ENCODE results near the gene CCNI2.
"Not testable (repeated sequence)": the region's sequence is repeated elsewhere in the genome, so short reads cannot be mapped to it uniquely, and the experiment has no call there.

The CCNI2 gene

DNA sequence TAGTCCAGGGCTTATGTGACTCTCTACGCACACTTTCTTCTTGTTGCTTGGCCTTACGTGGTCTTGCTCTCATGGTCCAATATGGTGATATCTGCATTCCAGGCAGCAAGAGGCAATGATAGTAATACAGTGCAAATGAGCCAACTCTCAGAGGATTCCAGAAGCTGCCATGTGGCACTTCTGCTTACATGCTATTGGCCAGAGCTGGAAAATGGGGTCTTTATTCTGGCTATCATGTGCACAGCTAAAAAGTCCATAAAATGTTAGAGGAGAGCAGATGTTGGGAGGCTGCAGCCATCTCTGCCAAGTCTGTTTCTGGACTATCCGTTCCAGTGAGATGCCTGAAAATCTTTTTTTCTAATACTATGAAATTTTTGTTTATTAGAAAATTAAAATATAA lies 32.7 kb downstream of the CCNI2 start:
- no peak for FAIRE-seq
- no peak for DNase-seq (ENCODE audit: low spot score)

DNA sequence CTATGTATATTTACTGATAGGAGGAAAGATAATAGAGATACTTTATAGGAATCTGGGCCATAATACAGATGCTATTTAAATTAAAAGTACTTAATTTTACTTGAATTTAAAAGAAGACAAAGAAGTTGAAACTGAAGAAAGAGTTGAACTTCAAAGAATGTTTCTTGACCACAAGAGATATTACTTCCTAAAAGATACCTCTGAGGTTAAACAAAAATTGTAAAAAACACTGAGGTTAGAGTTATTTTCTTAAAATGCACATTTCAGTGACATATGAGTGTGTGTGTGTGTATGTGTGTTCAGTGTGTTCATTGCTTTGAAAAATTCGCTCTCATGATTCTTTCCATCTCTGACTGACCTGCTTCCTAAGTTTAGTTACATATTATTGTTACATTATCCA lies 33.4 kb downstream of the CCNI2 start:
- FAIRE-seq: no peak
- no peak for DNase-seq (ENCODE audit: low spot score)

DNA sequence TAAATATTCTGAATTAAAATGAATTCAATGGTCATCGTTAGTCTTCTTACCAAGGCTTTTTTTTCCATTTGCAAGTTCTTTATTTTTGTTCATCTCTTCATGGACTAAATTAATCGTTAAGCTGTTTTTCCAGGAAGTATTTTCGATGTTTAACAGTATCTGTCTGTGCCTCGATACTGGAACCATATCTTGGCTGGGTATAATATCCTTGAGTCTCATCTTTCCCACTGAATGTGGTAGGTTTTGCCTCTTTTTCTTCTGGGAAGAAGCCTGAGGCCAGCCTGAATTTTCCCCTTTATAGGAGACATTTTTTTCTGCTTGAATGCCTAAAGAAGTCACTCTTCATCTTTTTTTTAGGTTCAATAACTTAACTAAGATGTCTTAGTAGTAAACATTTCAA lies 33.8 kb downstream of the CCNI2 start:
- FAIRE-seq (no peak), DNase-seq (ENCODE audit: low spot score) (no peak)

DNA sequence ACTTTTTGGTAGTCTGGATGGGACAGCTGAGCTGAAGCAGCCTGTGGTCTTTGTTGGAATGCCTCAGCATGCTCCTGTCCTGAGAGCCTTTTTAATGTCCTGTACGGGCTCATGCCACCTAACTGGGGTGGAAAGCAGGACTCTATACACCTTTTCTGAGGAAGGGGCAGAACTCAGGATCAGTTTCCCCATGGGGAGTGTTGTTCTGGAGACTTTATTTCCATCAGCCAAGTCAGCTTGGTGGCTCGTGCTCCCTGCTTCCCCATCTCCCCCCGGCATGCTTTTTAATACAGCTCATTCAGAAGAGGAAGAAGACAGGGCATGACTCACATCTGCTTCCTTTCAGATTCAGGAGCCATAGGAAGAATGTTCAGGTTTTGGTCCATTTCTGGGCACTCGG lies 34.9 kb downstream of the CCNI2 start:
- FAIRE-seq (no peak), DNase-seq (ENCODE audit: low spot score) (peak; percentile 50)

DNA sequence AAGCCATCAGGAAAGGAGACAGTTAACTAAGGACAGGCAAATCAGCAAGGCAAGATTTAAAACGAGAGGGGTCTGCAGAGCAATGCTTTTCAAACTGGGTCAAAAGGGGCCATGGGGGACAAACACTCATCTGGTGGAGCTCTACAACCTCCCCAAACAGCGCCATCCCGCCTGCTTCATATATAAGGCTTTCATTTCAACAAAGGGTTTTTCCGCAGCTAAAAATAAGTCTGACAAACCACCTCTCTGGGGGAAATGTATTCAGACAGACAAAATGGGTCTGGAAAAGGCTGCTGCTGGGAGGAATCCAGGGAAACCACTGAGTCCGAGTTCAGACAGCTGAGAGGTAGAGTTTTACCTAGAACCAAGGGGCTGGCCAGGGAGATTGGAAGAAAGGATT lies 38.1 kb downstream of the CCNI2 start:
- FAIRE-seq (no peak), DNase-seq (ENCODE audit: low spot score) (no peak)

DNA sequence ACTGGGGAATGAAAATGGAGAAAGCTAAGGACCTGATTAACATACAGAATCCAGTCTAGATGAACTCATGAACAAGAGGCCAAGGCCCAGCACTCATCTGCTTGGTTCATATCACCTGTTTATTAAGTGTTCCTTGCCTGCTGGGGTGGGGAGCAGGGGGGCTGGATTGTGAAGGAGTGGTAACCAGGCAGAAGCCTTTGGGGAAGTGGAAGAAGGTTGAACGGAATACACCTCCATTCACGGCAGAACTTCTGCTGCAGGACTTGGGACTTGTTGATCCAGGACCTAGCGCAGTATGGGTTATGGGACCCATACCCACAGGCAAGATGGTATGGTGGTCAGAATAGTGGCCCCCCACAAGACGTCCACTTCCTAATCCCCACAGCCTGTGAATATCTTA lies 38.6 kb downstream of the CCNI2 start:
- FAIRE-seq: no peak
- DNase-seq (ENCODE audit: low spot score): no peak

DNA sequence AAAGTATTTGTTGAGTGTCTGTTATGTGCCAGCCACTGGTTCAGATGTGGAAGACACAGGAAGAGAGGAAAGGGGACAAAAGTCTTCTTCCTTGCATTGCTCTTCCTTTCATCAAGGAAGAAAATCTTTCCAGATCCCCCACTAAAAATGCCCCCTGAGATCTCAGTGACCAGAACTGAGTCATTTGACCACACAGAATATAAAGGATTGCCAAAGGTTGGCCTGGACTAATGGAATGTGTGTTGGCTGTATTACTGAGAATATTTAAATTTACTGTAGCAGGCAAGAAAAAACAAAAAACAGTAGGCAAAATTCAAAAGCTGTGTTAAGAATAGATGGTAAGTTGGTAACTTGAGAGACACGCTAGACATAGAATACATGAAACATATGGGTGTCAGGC lies 39.9 kb downstream of the CCNI2 start:
- no peak for DNase-seq (ENCODE audit: low spot score)
- FAIRE-seq: no peak

DNA sequence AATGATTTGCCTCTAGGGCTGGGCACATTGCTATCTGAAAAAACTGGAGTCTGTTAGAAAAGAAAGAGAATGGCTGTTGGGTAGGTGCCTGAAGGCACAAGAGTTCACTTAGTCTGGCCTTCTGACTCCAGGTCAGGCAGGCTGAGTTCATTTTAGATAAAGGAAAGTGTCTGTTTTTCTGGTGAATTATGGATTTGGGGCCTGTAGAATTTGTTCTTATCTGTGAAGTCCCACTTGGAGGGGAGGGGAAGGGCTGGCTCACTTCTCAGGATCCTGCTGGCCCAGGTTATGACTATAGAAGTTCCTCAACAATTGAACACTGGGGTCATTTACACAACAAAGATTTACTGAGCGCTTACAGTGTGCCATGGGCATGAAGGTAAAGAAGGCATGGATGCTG lies 41.3 kb downstream of the CCNI2 start:
- DNase-seq (ENCODE audit: low spot score) (no peak), FAIRE-seq (no peak)

DNA sequence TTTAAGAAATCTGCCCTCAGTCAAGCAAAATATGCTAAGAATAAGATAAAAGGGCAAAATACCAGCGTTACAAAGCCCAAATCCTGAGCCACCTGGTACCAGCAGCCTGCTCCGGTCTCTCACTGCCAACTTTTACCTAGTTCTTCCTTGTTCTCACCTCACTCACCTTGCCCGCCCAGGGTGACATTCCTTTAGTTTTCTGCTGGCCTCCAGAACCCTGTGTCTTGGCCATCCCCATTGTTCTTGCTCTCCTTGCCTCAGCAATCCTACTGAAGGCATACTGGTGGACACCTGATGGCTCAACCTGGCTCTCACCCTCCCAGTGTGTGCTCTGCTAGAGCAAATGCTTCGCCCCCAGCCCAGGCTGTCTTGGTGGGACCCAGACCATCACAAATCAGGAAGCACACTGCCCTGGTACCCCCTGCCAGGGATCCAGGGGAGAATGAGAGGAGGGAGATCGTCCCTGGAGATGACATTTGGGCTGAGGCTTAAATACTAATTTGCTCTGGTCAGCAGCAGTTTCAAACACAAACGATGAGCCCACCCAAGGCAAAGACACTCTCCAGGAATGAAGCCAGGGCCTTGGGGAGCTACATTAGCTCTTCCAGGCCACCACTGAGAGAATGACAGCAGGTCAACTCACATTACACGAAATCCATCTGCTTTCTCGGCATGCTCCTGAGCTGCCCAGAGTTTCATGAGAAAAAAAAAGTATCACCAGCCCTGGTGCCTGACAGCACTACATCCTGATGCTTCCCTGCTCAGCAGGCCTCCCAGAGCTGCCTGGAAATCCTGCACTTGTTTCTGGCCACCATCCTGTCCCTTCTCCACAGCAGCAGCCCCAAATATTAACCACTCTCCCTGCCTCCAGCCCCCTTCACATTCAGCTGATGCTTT lies 42.0 kb downstream of the CCNI2 start:
- DNase-seq (ENCODE audit: low spot score) (no peak), FAIRE-seq (no peak)

DNA sequence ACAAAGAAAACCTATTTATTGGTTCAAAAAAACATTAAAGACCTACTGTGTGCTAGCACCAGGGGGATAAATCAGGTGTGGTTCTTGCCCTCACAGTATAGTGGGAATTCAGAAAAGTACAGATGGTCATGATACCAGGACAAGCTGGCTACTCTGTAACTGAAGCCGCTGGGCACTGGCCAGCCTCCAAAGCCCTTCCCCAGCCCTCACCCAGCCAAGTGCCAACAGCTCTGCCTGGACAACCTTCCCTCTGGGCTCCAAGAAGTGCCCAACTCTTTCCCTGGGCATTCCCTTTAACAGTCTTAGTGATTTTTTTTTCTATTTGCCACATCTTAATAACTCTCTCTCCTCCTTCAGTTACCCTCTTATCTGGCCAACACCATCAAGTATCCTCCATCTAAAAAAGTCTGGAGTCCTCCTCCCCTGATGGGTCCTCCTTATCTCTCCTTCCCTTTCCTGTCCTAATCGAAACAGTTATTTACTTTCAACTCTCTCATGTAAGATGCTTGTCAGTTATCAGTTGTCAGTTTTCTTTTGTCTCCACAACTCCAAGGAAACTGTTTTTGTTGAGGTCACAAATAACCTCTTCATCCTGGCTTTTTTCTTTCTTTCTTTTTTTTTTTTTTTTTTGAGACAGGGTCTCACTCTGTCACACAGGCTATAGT lies 43.1 kb downstream of the CCNI2 start:
- FAIRE-seq (no peak), DNase-seq (ENCODE audit: low spot score) (no peak)

DNA sequence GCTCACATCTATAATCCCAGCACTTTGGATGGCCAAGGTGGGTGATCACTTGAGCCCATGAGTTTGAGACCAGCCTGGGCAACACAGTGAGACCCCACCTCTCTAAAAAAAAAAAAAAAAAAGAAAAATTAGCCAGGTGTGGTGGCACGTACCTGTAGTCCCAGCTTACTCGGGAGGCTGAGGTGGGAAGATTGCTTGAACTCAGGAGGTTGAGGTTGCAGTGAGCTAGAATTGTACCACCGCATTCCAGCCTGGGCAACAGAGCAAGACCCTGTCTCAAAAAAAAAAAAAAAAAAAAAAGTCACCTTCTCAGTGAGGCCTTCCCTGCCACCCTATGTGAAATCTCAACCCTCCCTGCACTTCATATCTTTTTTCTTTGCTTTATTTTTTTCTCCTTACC lies 43.8 kb downstream of the CCNI2 start:
- no peak for FAIRE-seq
- DNase-seq (ENCODE audit: low spot score): no peak

DNA sequence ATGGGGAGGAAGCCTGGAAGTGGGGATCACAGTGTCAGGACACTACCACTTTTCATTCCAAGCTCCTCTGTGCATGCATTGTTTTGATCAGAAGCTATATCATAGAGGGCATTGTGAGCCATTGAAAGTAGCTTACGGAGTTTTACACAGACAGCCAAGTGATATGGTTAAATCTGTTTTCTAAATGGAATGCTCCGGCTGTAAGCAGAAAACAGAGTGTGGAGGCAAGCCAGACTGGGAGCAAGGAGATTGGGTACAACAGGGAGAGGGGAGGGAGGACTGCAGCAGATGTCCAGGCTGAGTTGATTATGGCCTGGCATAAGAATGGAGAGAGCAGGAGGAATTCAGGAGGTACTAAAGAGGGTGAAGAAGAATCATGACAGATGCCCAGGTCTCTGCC lies 50.4 kb downstream of the CCNI2 start:
- DNase-seq (ENCODE audit: low spot score): no peak
- FAIRE-seq: no peak

DNA sequence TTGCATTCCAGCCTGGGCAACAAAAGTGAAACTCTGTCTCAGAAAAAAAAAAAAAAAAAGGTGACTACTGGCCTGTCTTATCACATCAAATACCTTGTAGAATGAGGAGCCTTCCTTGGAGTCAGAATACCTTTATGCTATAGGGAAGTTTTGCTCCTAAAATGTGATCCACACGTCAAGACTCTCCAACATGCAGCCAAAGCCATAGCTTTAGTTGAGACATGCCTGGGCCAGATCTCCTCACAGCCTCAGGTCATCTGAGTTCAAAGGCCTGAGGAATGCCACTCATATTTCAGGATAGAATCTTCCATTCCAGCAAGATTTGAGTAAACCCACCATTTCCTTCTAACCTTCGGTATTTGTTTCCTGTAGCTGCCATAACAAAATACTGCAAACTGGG lies 52.2 kb downstream of the CCNI2 start:
- DNase-seq (ENCODE audit: low spot score) (no peak), FAIRE-seq (no peak)

DNA sequence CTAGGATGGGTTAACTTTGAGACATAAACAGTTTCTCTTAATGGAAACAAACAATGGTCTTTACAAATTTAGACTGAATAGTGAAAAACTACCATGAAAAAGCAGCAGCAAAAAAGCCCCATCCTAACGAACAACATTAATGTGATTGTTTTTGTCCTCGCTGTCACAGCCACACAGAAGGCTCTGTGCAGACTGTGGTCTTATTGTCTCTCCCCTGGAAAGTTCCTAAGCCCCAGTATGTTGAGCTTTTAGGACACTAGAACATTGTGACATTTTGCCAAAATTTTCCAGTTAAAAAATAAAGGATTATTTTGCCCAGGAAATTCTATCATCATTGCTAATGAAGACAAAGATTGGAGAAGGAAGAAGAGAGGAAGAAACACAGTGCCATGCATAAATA lies 53.3 kb downstream of the CCNI2 start:
- DNase-seq (ENCODE audit: low spot score) (no peak), FAIRE-seq (no peak)

DNA sequence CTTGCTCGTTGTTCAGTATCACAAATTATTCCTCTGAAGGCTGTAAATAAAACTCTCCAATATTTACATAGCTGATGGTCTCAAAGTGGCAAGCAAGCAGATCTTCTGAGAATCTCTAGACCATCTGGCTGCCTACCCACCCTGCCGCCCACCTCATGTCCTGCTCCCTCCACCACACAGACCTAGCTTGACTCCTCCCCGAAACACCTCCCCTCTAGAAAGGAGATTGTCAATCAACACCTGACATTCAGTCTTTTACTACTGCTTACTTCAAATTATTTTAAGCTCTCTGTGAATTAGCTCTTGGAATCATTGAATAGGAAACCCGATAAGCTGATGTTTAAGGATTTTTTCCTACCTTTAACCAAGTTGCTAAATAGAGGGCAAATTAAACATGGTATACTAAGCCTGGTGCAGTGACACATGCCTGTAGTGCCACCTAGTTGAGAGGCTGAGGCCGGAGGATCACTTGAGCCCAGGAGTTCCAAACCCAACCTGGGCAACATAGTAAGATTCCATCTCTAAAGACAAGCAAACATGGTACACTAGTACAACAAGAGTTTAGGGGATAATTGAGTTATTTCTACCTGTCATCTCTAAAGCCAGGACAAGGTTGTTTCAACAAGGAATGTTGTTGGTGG lies 54.9 kb downstream of the CCNI2 start:
- DNase-seq (ENCODE audit: low spot score) (no peak), FAIRE-seq (no peak)

DNA sequence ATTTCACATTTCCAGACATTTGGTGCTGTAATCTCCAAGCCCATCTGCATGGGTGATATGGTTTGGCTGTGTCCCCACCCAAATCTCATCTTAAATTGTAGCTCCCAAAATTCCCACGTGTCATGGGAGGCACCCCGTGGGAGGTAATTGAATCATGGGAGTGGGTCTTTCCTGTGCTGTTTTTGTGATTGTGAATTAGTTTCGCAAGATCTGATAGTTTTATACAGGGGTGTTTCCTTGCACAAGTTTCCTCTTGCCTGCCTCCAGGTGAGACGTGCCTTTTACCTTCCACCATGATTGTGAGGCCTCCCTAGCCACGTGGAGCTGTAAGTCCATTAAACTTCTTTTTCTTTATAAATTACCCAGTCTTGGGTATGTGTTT lies 55.5 kb downstream of the CCNI2 start:
- FAIRE-seq; DNase-seq (ENCODE audit: low spot score): not testable (repeated sequence)
